ENCODE results near the gene WNT3A. TPM values are rescaled to one million over a fixed set of nuclear protein-coding genes. Genes with fewer than 3 reads are reported as not detected.
A peak's percentile ranks its signal among the peaks of the same experiment; 100 is the strongest.

The WNT3A gene
- total RNA-seq, 2 donors from 2014 or later = 0.11 to 0.46 TPM

GRCh38 chr1:228097333-228098081 is 90.7 kb downstream of the WNT3A start:
- DNase-seq = peak; percentile 45
- Histone ChIP-seq H3K27ac (ENCODE audit: low read depth, low read length) (no peak overlapping the region), H3K4me3 (ENCODE audit: low read length) (no peak overlapping the region), H3K36me3 (ENCODE audit: control insufficient read depth, insufficient read depth, low read length) (peaks cover 79% of the 10 kb centered on the region), H3K9ac (ENCODE audit: extremely low read depth, low read length, poor library complexity, severe bottlenecking) (no peak overlapping the region), H3K27me3 (ENCODE audit: control insufficient read depth, insufficient read depth, low read length, poor library complexity, severe bottlenecking) (no peaks in the 10 kb centered on the region), H3K9me3 (ENCODE audit: control insufficient read depth, low read length) (no peaks in the 10 kb centered on the region), H3K4me1 (ENCODE audit: control insufficient read depth, insufficient read depth, low read length) (peaks cover 5% of the 10 kb centered on the region)
- Mint-ChIP-seq H3K4me3 (no peak overlapping the region), H3K9me3 (peaks cover 8% of the 10 kb centered on the region), H3K4me1 (no peaks in the 10 kb centered on the region), H3K36me3 (ENCODE audit: low read depth) (peaks cover 59% of the 10 kb centered on the region), H3K27me3 (ENCODE audit: insufficient read depth) (no peaks in the 10 kb centered on the region), H3K27ac (peak overlapping the region; percentile 13)
- WGBS, 2 experiments (ENCODE audit: insufficient coverage in 1 of 2, insufficient read length in 1 of 2) = 97 to 98% methylated on average over 18 to 33 of the region's 34 CpGs
- no peak for TF ChIP-seq CTCF (conservative IDR thresholded peaks at IDR 0.05)

GRCh38 chr1:228098323-228098931 is 91.6 kb downstream of the WNT3A start:
- Histone ChIP-seq H3K4me3 (ENCODE audit: low read length) (no peak overlapping the region), H3K36me3 (ENCODE audit: control insufficient read depth, insufficient read depth, low read length) (peaks cover 70% of the 10 kb centered on the region), H3K27ac (ENCODE audit: low read depth, low read length) (no peak overlapping the region), H3K9me3 (ENCODE audit: control insufficient read depth, low read length) (no peaks in the 10 kb centered on the region), H3K4me1 (ENCODE audit: control insufficient read depth, insufficient read depth, low read length) (peaks cover 5% of the 10 kb centered on the region), H3K27me3 (ENCODE audit: control insufficient read depth, insufficient read depth, low read length, poor library complexity, severe bottlenecking) (no peaks in the 10 kb centered on the region), H3K9ac (ENCODE audit: extremely low read depth, low read length, poor library complexity, severe bottlenecking) (no peak overlapping the region)
- peak; percentile 40 for DNase-seq
- no peaks in the 10 kb centered on the region for H3K4me1 Mint-ChIP-seq
- H3K4me3 Mint-ChIP-seq = no peak overlapping the region
- H3K27ac Mint-ChIP-seq = peak overlapping the region; percentile 14
- peaks cover 53% of the 10 kb centered on the region for H3K36me3 Mint-ChIP-seq (ENCODE audit: low read depth)
- peaks cover 8% of the 10 kb centered on the region for H3K9me3 Mint-ChIP-seq
- no peaks in the 10 kb centered on the region for H3K27me3 Mint-ChIP-seq (ENCODE audit: insufficient read depth)
- TF ChIP-seq CTCF (conservative IDR thresholded peaks at IDR 0.05) = no peak
- 94 to 96% methylated on average over 22 to 28 of the region's 28 CpGs for WGBS, 2 experiments (ENCODE audit: insufficient coverage in 1 of 2, insufficient read length in 1 of 2)

GRCh38 chr1:228099331-228099732 is 92.5 kb downstream of the WNT3A start:
- DNase-seq = peak; percentile 43
- 93 to 100% methylated on average over 4 of the region's 4 CpGs for WGBS, 2 experiments (ENCODE audit: insufficient coverage in 1 of 2, insufficient read length in 1 of 2)

More at GRCh38 chr1:228099331-228099732, 92.5 kb downstream of the WNT3A start:
- Histone ChIP-seq H3K27ac (ENCODE audit: low read depth, low read length) (no peak overlapping the region), H3K27me3 (ENCODE audit: control insufficient read depth, insufficient read depth, low read length, poor library complexity, severe bottlenecking) (no peaks in the 10 kb centered on the region), H3K9me3 (ENCODE audit: control insufficient read depth, low read length) (no peaks in the 10 kb centered on the region), H3K9ac (ENCODE audit: extremely low read depth, low read length, poor library complexity, severe bottlenecking) (no peak overlapping the region), H3K4me3 (ENCODE audit: low read length) (no peak overlapping the region), H3K4me1 (ENCODE audit: control insufficient read depth, insufficient read depth, low read length) (peaks cover 5% of the 10 kb centered on the region), H3K36me3 (ENCODE audit: control insufficient read depth, insufficient read depth, low read length) (peaks cover 64% of the 10 kb centered on the region)
- H3K9me3 Mint-ChIP-seq = peaks cover 8% of the 10 kb centered on the region
- TF ChIP-seq CTCF (conservative IDR thresholded peaks at IDR 0.05) = no peak
- H3K4me1 Mint-ChIP-seq = no peaks in the 10 kb centered on the region
- no peak overlapping the region for H3K4me3 Mint-ChIP-seq
- peaks cover 48% of the 10 kb centered on the region for H3K36me3 Mint-ChIP-seq (ENCODE audit: low read depth)
- peak overlapping the region; percentile 39 for H3K27ac Mint-ChIP-seq
- no peaks in the 10 kb centered on the region for H3K27me3 Mint-ChIP-seq (ENCODE audit: insufficient read depth)
